Hematopoietic multipotent progenitor cell (in vitro differentiated cells): ENCODE measurements around the gene MAN1A1. TPM values are rescaled to one million over a fixed set of nuclear protein-coding genes. Genes with fewer than 3 reads are reported as not detected.
"Not testable (repeated sequence)": the region's sequence is repeated elsewhere in the genome, so short reads cannot be mapped to it uniquely, and the experiment has no call there.

ENCODE experiments used
- DNase-seq, 3 donors: peaks; one replicate each; pipeline ENCODE4 v3.0.0-alpha.2; 2011 to 2015; ENCODE audit warnings: low read depth in 2 of 3, low spot score in 2 of 3
- total RNA-seq: library from RNA; depleted of rRNA; stranded (reverse); fragments of >200 nt; gene quantifications from one replicate; pipeline ENCODE4 v1.2.3, GENCODE V29; 2012

The MAN1A1 gene
- total RNA-seq, 1 donor = 109 TPM

GRCh38 chr6:119179842-119180241 lies 169.7 kb downstream of the MAN1A1 start:
- no peak for DNase-seq

- DNase-seq = no peak
Measured at GRCh38 chr6:119179062-119179461, 170.5 kb downstream of the MAN1A1 start.

GRCh38 chr6:119176445-119176844 lies 173.1 kb downstream of the MAN1A1 start:
- no peak for DNase-seq

- DNase-seq = no peak
Measured at GRCh38 chr6:119174879-119175817, 174.4 kb downstream of the MAN1A1 start.

- DNase-seq = no peak
Measured at GRCh38 chr6:119174085-119174445, 175.5 kb downstream of the MAN1A1 start.

- no peak for DNase-seq
Measured at GRCh38 chr6:119173249-119174084, 176.1 kb downstream of the MAN1A1 start.

GRCh38 chr6:119172824-119173223 lies 176.7 kb downstream of the MAN1A1 start:
- no peak for DNase-seq

GRCh38 chr6:119171864-119172588 lies 177.5 kb downstream of the MAN1A1 start:
- no peak for DNase-seq

GRCh38 chr6:119171088-119171841 lies 178.3 kb downstream of the MAN1A1 start:
- no peak for DNase-seq

GRCh38 chr6:119170447-119171087 lies 179.0 kb downstream of the MAN1A1 start:
- DNase-seq = no peak

- DNase-seq = no peak
Measured at GRCh38 chr6:119170103-119170446, 179.5 kb downstream of the MAN1A1 start.

GRCh38 chr6:119169355-119169754 lies 180.2 kb downstream of the MAN1A1 start:
- not testable (repeated sequence) for DNase-seq

- DNase-seq = no peak
Measured at GRCh38 chr6:119166024-119166784, 183.4 kb downstream of the MAN1A1 start.

- no peak for DNase-seq
Measured at GRCh38 chr6:119163006-119163405, 186.6 kb downstream of the MAN1A1 start.

- DNase-seq = no peak
Measured at GRCh38 chr6:119162134-119162775, 187.3 kb downstream of the MAN1A1 start.

- DNase-seq = no peak
Measured at GRCh38 chr6:119161438-119161837, 188.1 kb downstream of the MAN1A1 start.

- DNase-seq = no peak
Measured at GRCh38 chr6:119160911-119161310, 188.7 kb downstream of the MAN1A1 start.

- DNase-seq = no peak
Measured at GRCh38 chr6:119158057-119158848, 191.3 kb downstream of the MAN1A1 start.
